Measurements from ENCODE around the gene RBM39. TPM values are rescaled to one million over a fixed set of nuclear protein-coding genes. Genes with fewer than 3 reads are reported as not detected.
"Not testable (repeated sequence)": the region's sequence is repeated elsewhere in the genome, so short reads cannot be mapped to it uniquely, and the experiment has no call there.

Gene RBM39
- total RNA-seq, 1 experiment from 2014 or later, result 341 TPM

GRCh38 chr20:35695245-35695749, 46.8 kb downstream of the RBM39 start:
- H3K4me2 ChIP-seq (ENCODE audit: low read length), result no peak overlapping the region
- TF ChIP-seq CTCF (conservative IDR thresholded peaks at IDR 0.05; ENCODE audit: low read depth, low read length) (no peak; the same call in 1 of the 2 replicates), EZH2phosphoT487 (IDR thresholded peaks at IDR 0.05; ENCODE audit: borderline replicate concordance, low read length) (no peak), EZH2 (IDR thresholded peaks at IDR 0.05; ENCODE audit: low read length, unreplicated experiment) (no peak)
- no peak for DNase-seq
- no peak overlapping the region for H3K4me3 ChIP-seq (ENCODE audit: low read length)
- H3K4me1 ChIP-seq (ENCODE audit: insufficient read depth, low read length), result peaks cover 11% of the 10 kb centered on the region
- no peaks in the 10 kb centered on the region for H3F3A ChIP-seq (ENCODE audit: low read length, unreplicated experiment)
- no peak overlapping the region for H3K9ac ChIP-seq (ENCODE audit: low read length)
- H3K9me2 ChIP-seq (replicated peaks; ENCODE audit: low read length), result no peaks in the 10 kb centered on the region
- no peak overlapping the region for H3K27ac ChIP-seq (ENCODE audit: low read length)
- H4K20me1 ChIP-seq (ENCODE audit: low read length), result no peaks in the 10 kb centered on the region
- BruUV-seq (replicated peaks), result no TSS peak
- no peak for ATAC-seq
- peaks cover 33% of the 10 kb centered on the region for H3K79me2 ChIP-seq (ENCODE audit: low read length)
- ChIA-PET CTCF (no interaction called here), POLR2A (ENCODE audit: unreplicated experiment) (no interaction called here)
- no peaks in the 10 kb centered on the region for H3K9me3 ChIP-seq (ENCODE audit: low read length)
- H3K27me3 ChIP-seq (ENCODE audit: low read length), result no peaks in the 10 kb centered on the region
- intact Hi-C loops (cut with micrococcal nuclease), result loop anchor here (5.0 kb wide), 1 partner anchor 233 kb away; no protein-coding TSS in a partner anchor
- H3K36me3 ChIP-seq (ENCODE audit: low read depth, low read length), result peaks cover 11% of the 10 kb centered on the region; the same call in 1 of the 2 replicates
- no peak overlapping the region for H2AFZ ChIP-seq (ENCODE audit: low read length)

- Histone ChIP-seq H3F3A (ENCODE audit: low read length, unreplicated experiment) (no peaks in the 10 kb centered on the region), H4K20me1 (ENCODE audit: low read length) (no peaks in the 10 kb centered on the region), H3K27ac (ENCODE audit: low read length) (no peak overlapping the region), H2AFZ (ENCODE audit: low read length) (no peak overlapping the region), H3K4me1 (ENCODE audit: insufficient read depth, low read length) (no peaks in the 10 kb centered on the region), H3K79me2 (ENCODE audit: low read length) (no peaks in the 10 kb centered on the region), H3K9me3 (ENCODE audit: low read length) (no peaks in the 10 kb centered on the region), H3K36me3 (ENCODE audit: low read depth, low read length) (peaks cover 17% of the 10 kb centered on the region), H3K9me2 (replicated peaks; ENCODE audit: low read length) (no peaks in the 10 kb centered on the region), H3K9ac (ENCODE audit: low read length) (no peak overlapping the region), H3K27me3 (ENCODE audit: low read length) (no peaks in the 10 kb centered on the region), H3K4me3 (ENCODE audit: low read length) (no peak overlapping the region), H3K4me2 (ENCODE audit: low read length) (no peak overlapping the region)
- ChIA-PET CTCF (no interaction called here), POLR2A (ENCODE audit: unreplicated experiment) (no interaction called here)
- DNase-seq, result no peak
- TF ChIP-seq CTCF (conservative IDR thresholded peaks at IDR 0.05; ENCODE audit: low read depth, low read length), result no peak
- TF ChIP-seq EZH2phosphoT487 (IDR thresholded peaks at IDR 0.05; ENCODE audit: borderline replicate concordance, low read length), result no peak
- TF ChIP-seq EZH2 (IDR thresholded peaks at IDR 0.05; ENCODE audit: low read length, unreplicated experiment), result no peak
- no peak for ATAC-seq
- BruUV-seq (replicated peaks), result no TSS peak
- intact Hi-C loops (cut with micrococcal nuclease), result no loop called here
These were observed 51.8 kb downstream of the RBM39 start for GRCh38 chr20:35690265-35690664.

GRCh38 chr20:35686872-35687271, 55.2 kb downstream of the RBM39 start:
- H3K4me1 ChIP-seq (ENCODE audit: insufficient read depth, low read length); BruUV-seq (replicated peaks); H3K9me3 ChIP-seq (ENCODE audit: low read length); H3K4me3 ChIP-seq (ENCODE audit: low read length); H4K20me1 ChIP-seq (ENCODE audit: low read length); H3K27me3 ChIP-seq (ENCODE audit: low read length); H3K27ac ChIP-seq (ENCODE audit: low read length); H2AFZ ChIP-seq (ENCODE audit: low read length); H3K9me2 ChIP-seq (replicated peaks; ENCODE audit: low read length); CTCF ChIA-PET; H3K9ac ChIP-seq (ENCODE audit: low read length); ATAC-seq; H3K4me2 ChIP-seq (ENCODE audit: low read length); POLR2A ChIA-PET (ENCODE audit: unreplicated experiment); DNase-seq; H3K79me2 ChIP-seq (ENCODE audit: low read length); H3F3A ChIP-seq (ENCODE audit: low read length, unreplicated experiment); intact Hi-C loops (cut with micrococcal nuclease): not testable (repeated sequence)
- TF ChIP-seq CTCF (conservative IDR thresholded peaks at IDR 0.05; ENCODE audit: low read depth, low read length), result peak; percentile 35
- H3K36me3 ChIP-seq (ENCODE audit: low read depth, low read length), result peaks cover 14% of the 10 kb centered on the region

GRCh38 chr20:35685368-35685767, 56.7 kb downstream of the RBM39 start:
- CTCF ChIA-PET; H3K9me3 ChIP-seq (ENCODE audit: low read length); H4K20me1 ChIP-seq (ENCODE audit: low read length): not testable (repeated sequence)

More at GRCh38 chr20:35685368-35685767, 56.7 kb downstream of the RBM39 start:
- ATAC-seq; BruUV-seq (replicated peaks); intact Hi-C loops (cut with micrococcal nuclease); H3K27ac ChIP-seq (ENCODE audit: low read length); H3K27me3 ChIP-seq (ENCODE audit: low read length); H3K79me2 ChIP-seq (ENCODE audit: low read length); H3K4me3 ChIP-seq (ENCODE audit: low read length); H3K9me2 ChIP-seq (replicated peaks; ENCODE audit: low read length); H3K9ac ChIP-seq (ENCODE audit: low read length); DNase-seq; H3F3A ChIP-seq (ENCODE audit: low read length, unreplicated experiment); POLR2A ChIA-PET (ENCODE audit: unreplicated experiment); H3K4me2 ChIP-seq (ENCODE audit: low read length); H3K4me1 ChIP-seq (ENCODE audit: insufficient read depth, low read length); H2AFZ ChIP-seq (ENCODE audit: low read length): not testable (repeated sequence)
- H3K36me3 ChIP-seq (ENCODE audit: low read depth, low read length), result peaks cover 11% of the 10 kb centered on the region
